Tibial nerve (tissue), 4 donors: ENCODE data around the gene FAM9C.

Experiments
- EP300 ChIP-seq, 2 donors: sonication (generic); formaldehyde crosslinking; IDR thresholded peaks; one replicate each; pipeline ENCODE4 v1.6.1; 2017; ENCODE audit warnings: antibody characterized with exemption in 2 of 2, mild to moderate bottlenecking in 1 of 2
- POLR2A ChIP-seq, 2 donors: fragments of 450-650 bp; IDR thresholded peaks; one replicate each; pipeline ENCODE4 v1.6.1; 2017; ENCODE audit warnings: antibody characterized with exemption in 2 of 2, mild to moderate bottlenecking in 2 of 2, moderate library complexity in 2 of 2
- TF ChIP-seq, protein P1 (sequence below), 5 experiments: fragments of 200-600 bp in 3 of 5; fragments of 450-650 bp in 2 of 5; sonication (generic) in 3 of 5; IDR thresholded peaks; one replicate each; pipeline ENCODE4 v1.5.1; 2016 to 2019; ENCODE audit warnings: antibody characterized with exemption in 5 of 5, mild to moderate bottlenecking in 3 of 5, moderate library complexity in 2 of 5

DNA sequence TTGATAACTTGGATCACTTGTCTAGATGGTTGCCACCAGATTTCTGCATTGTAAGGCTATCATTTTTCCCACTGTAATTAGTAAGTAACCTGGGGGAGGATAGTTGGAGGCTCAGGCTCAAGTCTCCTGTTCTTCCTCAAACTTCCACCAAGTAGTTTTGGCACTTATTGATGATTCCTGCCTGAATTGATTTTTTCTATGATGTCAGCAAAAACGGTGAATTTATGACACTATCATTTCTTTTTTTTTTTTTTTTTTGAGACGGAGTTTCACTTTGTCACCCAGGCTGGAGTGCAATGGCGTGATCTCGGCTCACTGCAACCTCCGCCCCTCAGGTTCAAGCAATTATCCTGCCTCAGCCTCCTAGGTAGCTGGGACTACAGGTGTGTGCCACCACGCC, 57.1 kb downstream of the FAM9C start:
- TF ChIP-seq, protein P1, sequence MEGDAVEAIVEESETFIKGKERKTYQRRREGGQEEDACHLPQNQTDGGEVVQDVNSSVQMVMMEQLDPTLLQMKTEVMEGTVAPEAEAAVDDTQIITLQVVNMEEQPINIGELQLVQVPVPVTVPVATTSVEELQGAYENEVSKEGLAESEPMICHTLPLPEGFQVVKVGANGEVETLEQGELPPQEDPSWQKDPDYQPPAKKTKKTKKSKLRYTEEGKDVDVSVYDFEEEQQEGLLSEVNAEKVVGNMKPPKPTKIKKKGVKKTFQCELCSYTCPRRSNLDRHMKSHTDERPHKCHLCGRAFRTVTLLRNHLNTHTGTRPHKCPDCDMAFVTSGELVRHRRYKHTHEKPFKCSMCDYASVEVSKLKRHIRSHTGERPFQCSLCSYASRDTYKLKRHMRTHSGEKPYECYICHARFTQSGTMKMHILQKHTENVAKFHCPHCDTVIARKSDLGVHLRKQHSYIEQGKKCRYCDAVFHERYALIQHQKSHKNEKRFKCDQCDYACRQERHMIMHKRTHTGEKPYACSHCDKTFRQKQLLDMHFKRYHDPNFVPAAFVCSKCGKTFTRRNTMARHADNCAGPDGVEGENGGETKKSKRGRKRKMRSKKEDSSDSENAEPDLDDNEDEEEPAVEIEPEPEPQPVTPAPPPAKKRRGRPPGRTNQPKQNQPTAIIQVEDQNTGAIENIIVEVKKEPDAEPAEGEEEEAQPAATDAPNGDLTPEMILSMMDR (IDR thresholded peaks at IDR 0.05), result no peak
- TF ChIP-seq POLR2A (IDR thresholded peaks at IDR 0.05) (no peak), EP300 (IDR thresholded peaks at IDR 0.05) (no peak)
